Measurements from ENCODE around the gene PLD1. TPM values are rescaled to one million over a fixed set of nuclear protein-coding genes. Genes with fewer than 3 reads are reported as not detected.
"Not testable (repeated sequence)": the region's sequence is repeated elsewhere in the genome, so short reads cannot be mapped to it uniquely, and the experiment has no call there.

The PLD1 gene
- total and polyA plus RNA-seq, 8 donors, result 3.4 to 43.0 (median 11.0) TPM

DNA sequence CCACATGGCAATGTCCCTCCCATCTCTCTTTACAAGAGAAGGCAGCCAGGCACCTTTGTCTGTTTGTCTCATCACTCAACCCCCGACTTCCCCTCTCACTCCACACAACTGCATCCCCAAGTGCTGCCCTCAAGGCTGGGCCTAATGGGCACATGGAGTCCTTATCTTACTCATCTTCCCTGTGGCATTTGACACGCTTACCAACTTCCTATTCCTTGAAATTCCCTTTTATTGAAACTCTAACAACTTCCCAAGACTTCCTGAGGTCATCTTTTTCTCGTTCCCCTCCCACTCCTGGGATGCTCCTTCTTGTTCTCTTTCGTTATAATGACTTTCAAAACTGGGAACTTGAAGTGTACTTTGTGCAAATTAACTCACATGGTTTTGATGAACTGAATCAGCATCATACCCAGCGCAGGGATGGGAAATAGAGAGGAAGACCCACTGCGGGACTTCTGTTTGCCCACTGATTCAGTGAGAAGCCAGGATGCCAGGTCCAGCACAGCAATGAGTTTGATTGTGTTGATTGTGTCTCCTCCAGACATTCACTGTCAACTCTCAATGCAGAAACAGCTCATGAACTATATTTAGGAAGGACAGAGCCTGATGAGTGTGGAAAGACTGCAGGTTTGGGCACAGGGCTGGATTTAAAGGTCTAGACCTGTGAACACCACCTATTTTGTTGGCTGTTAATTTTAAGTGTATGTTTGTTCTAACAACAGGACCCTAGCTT lies 245.4 kb downstream of the PLD1 start:
- H3K27ac ChIP-seq, result no peak overlapping the region
- 75 to 87% (median 82%) methylated on average over 6 of the region's 6 CpGs for WGBS, 5 donors
- intact Hi-C loops (cut with DNase I; ENCODE audit: low total_unique reads), result loop anchor here (5.0 to 10.0 kb wide), 3 partner anchors 380 to 603 kb away; no protein-coding TSS in a partner anchor
- no peak overlapping the region for H3K4me3 ChIP-seq
- H3K36me3 ChIP-seq, result no peaks in the 10 kb centered on the region
- no peaks in the 10 kb centered on the region for H3K9me3 ChIP-seq
- peaks cover 0 to 9% (median 0%) of the 10 kb centered on the region in 4 donors for H3K4me1 ChIP-seq
- no peak for DNase-seq
- no peaks in the 10 kb centered on the region for H3K27me3 ChIP-seq
- TF ChIP-seq, protein P1, sequence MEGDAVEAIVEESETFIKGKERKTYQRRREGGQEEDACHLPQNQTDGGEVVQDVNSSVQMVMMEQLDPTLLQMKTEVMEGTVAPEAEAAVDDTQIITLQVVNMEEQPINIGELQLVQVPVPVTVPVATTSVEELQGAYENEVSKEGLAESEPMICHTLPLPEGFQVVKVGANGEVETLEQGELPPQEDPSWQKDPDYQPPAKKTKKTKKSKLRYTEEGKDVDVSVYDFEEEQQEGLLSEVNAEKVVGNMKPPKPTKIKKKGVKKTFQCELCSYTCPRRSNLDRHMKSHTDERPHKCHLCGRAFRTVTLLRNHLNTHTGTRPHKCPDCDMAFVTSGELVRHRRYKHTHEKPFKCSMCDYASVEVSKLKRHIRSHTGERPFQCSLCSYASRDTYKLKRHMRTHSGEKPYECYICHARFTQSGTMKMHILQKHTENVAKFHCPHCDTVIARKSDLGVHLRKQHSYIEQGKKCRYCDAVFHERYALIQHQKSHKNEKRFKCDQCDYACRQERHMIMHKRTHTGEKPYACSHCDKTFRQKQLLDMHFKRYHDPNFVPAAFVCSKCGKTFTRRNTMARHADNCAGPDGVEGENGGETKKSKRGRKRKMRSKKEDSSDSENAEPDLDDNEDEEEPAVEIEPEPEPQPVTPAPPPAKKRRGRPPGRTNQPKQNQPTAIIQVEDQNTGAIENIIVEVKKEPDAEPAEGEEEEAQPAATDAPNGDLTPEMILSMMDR (IDR thresholded peaks at IDR 0.05), result no peak
- no peak for TF ChIP-seq POLR2AphosphoS5 (IDR thresholded peaks at IDR 0.05)
- no peak for TF ChIP-seq POLR2A (IDR thresholded peaks at IDR 0.05)
- no peak for TF ChIP-seq EP300 (IDR thresholded peaks at IDR 0.05)

DNA sequence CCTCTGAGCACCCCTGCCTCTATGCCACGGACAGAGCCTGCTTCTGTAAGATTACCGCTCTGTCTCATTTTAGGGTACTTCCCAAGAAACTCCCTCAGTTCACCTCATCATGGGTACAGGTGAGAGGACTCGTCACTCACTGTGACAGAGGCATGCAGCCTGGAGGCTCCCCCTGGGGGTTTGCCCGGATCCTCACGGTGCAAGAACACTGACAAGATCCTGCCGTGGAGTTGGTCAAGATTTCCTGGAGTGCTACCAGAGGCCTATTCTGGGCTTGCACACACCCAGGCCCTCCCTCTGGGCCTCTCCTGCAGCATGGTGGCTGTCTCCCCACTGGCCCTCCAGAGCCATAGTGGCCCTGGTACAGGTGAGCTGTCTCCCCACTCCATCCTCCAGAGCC lies 247.0 kb downstream of the PLD1 start:
- no peaks in the 10 kb centered on the region for H3K36me3 ChIP-seq
- H3K27ac ChIP-seq, result no peak overlapping the region
- peaks cover 0 to 9% (median 0%) of the 10 kb centered on the region in 4 donors for H3K4me1 ChIP-seq
- no peaks in the 10 kb centered on the region for H3K9me3 ChIP-seq
- intact Hi-C loops (cut with DNase I; ENCODE audit: low total_unique reads), result loop anchor here (5.0 to 10.0 kb wide), 3 partner anchors 378 to 601 kb away; no protein-coding TSS in a partner anchor
- no peaks in the 10 kb centered on the region for H3K27me3 ChIP-seq
- WGBS, 5 donors, result 88 to 97% (median 92%) methylated on average over 6 of the region's 6 CpGs
- no peak overlapping the region for H3K4me3 ChIP-seq
- TF ChIP-seq, protein P1 (IDR thresholded peaks at IDR 0.05), result no peak
- TF ChIP-seq EP300 (IDR thresholded peaks at IDR 0.05) (no peak), POLR2A (IDR thresholded peaks at IDR 0.05) (no peak), POLR2AphosphoS5 (IDR thresholded peaks at IDR 0.05) (no peak)
- no peak for DNase-seq

DNA sequence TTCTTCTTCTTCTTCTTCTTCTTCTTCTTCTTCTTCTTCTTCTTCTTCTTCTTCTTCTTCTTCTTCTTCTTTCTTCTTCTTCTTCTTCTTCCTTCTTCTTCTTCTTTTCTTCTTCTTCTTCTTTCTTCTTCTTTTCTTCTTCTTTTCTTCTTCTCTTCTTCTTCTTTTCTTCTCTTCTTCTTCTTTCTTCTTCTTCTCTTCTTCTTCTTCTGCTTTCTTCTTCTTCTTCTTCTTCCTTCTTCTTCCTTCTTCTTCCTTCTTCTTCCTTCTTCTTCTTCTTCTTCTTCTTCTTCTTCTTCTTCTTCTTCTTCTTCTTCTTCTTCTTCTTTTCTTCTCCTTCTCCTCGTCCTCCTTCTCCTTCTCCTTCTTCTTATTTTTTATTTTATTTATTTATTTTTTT lies 247.8 kb downstream of the PLD1 start:
- H3K4me1 ChIP-seq, DNase-seq, H3K9me3 ChIP-seq, H3K27ac ChIP-seq, H3K36me3 ChIP-seq, H3K4me3 ChIP-seq, H3K27me3 ChIP-seq: not testable (repeated sequence)
- 86 to 94% (median 89%) methylated on average over 1 of the region's 1 CpG for WGBS, 5 donors
- intact Hi-C loops (cut with DNase I; ENCODE audit: low total_unique reads), result loop anchor here (5.0 to 10.0 kb wide), 3 partner anchors 378 to 600 kb away; no protein-coding TSS in a partner anchor

DNA sequence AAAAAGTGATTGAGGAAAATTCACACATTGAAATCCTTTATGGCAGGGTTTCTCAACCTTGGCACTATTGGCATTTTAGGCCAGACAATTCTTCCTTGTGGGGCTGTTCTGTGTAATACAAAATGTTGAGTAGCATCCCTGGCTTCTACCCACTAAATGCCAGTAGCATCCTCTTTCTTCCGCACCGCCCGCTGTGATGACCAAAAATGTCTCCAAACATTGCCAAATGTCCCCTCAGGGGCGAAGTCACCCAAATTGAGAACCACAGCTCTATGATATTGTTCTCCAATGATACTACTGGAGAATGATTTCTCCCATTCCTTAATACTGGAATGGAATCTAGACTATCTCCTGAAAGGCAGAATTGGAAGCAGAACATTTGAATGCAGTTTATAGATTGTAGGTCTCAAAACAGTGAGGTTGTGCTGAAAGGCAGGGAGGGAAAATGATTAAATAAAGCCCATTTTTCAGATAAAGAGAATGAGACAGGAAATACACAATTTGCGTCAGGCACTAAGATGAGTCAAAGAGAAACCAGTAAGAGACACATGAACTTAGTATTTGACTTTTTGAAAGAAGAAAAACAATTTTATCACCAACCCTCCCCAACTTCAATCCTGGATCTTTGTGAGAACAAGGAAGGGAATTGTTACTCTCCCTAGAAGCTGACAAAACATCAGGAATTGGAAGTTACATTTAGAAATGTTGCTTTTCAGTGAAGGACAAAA lies 248.5 kb downstream of the PLD1 start:
- WGBS, 5 donors, result 83 to 92% (median 91%) methylated on average over 5 of the region's 5 CpGs
- intact Hi-C loops (cut with DNase I; ENCODE audit: low total_unique reads), result loop anchor here (5.0 to 10.0 kb wide), 3 partner anchors 377 to 599 kb away; no protein-coding TSS in a partner anchor
- Histone ChIP-seq H3K27me3 (no peaks in the 10 kb centered on the region), H3K9me3 (no peaks in the 10 kb centered on the region), H3K4me3 (no peak overlapping the region), H3K4me1 (peaks cover 0 to 10% (median 0%) of the 10 kb centered on the region in 4 donors), H3K36me3 (no peaks in the 10 kb centered on the region), H3K27ac (no peak overlapping the region)
- no peak for TF ChIP-seq EP300 (IDR thresholded peaks at IDR 0.05)
- no peak for TF ChIP-seq POLR2A (IDR thresholded peaks at IDR 0.05)
- DNase-seq, result no peak

DNA sequence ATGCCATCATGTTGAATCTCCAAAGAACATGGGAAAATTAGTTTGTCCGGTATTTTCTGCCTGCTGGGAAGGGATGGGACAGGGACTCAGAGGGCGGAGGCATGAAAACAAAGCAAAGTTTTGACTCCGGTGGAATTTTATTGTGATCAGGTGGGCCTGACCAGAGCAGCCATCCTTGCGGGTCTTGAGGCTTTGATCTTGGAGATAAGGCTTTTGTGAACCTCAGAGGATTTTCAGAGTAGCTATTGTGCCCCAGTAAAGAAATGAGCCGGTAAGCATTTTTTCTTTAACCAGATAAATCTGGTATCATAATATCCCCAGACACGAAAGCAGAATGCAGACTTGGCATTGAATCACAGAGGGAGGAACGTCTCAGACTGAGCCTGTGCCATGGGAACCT lies 250.7 kb downstream of the PLD1 start:
- no peaks in the 10 kb centered on the region for H3K36me3 ChIP-seq
- peaks cover 0 to 7% (median 0%) of the 10 kb centered on the region in 4 donors for H3K4me1 ChIP-seq
- H3K4me3 ChIP-seq, result no peak overlapping the region
- intact Hi-C loops (cut with DNase I; ENCODE audit: low total_unique reads), result no loop called here
- 79 to 89% (median 82%) methylated on average over 7 of the region's 7 CpGs for WGBS, 5 donors
- H3K27me3 ChIP-seq, result no peaks in the 10 kb centered on the region
- no peaks in the 10 kb centered on the region for H3K9me3 ChIP-seq
- TF ChIP-seq EP300 (IDR thresholded peaks at IDR 0.05), result no peak
- TF ChIP-seq POLR2AphosphoS5 (IDR thresholded peaks at IDR 0.05), result no peak
- TF ChIP-seq POLR2A (IDR thresholded peaks at IDR 0.05), result no peak
- DNase-seq, result no peak
- no peak overlapping the region for H3K27ac ChIP-seq
